Endothelial cell of hepatic sinusoid (primary cell): Measurements from ENCODE around the gene RYR3.

ENCODE experiments used
- in situ Hi-C: cut with HindIII; loops from 2 replicates; pipeline ENCODE4 v1.10.0; 2017; ENCODE audit warnings: low sequenced_read_pairs

RYR3 gene

GRCh38 chr15:33443708-33444107 lies 132.9 kb downstream of the RYR3 start:
- in situ Hi-C loops: no loop called here

DNA sequence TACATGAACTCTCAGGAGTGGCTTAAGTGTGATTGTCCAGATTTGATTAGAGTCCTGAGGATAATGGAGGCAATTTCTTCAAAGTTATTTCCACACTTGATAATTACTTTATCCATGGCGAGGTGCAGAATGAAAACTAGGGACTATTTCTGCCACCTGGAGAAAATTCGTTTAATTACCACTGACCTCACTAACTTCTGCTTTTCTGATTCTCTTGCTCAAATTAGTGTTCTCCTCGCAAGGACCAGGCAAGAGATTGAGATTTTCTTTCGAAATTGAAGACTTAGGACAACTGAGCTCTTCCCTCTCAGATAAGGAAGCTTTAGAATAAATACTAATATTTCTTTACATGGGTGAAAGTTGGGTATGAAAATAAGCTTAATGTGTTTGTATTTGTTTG lies 135.2 kb downstream of the RYR3 start:
- in situ Hi-C loops: no loop called here

DNA sequence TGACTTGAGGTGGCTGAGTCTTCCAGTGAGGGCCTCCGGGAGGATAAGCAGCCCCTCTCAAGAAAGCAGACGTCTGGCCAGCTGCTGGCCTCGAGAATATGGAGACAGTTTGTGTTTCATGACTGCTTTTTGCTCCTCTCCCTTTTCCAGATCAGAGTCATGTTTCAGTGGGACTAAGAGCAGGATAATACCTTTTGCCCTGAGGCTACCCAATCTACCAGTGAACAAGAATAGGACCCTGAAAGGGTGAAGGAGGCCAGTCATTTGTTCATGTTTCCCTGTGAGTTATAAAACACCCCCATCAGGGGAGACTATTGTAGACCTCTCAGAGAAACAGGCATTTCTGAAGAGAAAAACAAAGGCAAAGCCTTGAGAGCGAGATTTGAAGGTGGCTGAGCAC lies 137.4 kb downstream of the RYR3 start:
- in situ Hi-C loops: no loop called here

DNA sequence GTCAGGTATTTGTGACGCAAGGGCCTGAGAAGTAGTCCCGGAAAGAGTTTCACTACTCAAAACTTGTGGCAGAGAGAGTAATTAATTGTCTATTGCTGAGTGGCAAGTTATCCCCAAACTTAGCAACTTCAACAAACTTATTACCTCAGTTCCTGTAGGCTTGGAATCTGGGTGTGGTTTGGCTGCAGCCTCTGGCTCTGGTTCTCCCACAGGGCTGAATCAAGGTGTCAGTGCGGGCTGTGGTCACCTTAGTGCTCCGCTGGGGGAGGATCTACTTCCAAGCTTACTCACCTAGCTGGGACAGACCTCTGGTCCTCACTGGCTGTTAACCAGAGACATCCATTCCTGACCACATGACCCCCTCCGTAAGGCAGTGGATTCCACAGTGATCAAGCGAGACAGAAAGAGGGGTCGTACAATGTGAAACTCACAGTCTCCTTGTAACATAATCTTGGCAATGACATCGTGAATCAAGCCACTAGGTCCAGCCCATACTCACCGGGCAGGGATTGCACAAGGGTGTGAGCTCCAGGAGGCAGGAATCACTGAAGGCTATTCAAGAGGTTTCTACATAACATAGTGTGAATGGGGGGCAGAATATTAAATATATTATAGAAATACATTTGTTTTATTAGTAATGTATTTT lies 138.3 kb downstream of the RYR3 start:
- in situ Hi-C loops: no loop called here

DNA sequence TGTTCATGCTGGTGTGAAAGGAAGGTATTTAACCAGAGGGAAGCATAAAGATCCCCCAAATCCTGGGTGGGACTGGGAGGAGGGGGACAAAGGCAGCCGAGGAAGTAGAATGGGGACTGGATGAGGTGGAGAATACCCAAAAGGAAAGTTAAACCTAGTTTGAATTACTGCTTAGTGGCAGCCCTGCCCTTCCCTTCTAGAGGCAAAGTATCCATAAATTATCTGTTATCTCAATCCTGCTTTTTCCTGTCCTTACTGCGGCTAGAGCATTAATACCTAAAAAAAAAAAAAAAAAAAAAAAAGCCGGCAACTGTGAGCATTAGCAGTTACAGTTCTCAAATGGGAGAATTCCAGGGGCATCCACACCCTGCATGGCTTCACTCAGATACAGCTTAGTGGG lies 139.0 kb downstream of the RYR3 start:
- in situ Hi-C loops: no loop called here

DNA sequence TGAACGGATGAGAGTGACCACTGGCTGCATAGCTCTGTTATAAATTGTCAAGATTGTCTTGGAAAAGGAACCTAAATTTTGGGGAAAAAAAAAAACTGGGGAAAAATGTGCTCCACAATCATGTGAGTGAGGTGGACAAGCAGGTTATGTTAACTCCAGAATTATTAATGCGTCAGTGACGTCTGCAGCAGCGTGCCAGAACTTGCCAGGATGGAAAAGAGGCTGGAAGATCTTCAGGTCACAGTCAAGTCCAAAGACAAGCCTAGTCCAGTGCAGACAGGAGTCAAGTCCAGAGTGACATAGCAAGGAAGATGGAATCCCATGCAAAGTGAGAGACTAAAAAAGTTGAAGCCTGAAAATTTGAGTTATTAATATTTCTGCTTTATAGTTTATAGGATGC lies 140.6 kb downstream of the RYR3 start:
- in situ Hi-C loops: no loop called here

GRCh38 chr15:33453761-33454160 lies 143.0 kb downstream of the RYR3 start:
- in situ Hi-C loops: no loop called here

DNA sequence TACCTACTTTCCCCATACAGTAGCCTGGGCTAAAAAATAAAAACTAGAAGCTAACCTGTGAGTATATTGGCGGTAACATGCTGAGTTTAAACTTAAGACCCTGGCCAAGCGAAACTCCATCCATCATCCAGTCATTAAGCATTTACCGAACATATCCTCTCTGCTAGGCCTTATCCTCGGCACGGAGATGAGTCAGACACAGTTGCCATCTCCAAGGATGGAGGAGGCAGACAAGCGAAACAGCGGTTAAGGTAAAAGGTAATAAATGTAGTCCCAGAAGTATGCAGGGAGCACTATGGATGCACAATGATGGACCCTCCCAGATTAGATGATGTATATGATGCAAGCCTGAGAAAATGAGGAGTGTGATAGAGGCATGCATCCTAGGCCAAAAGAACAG lies 143.6 kb downstream of the RYR3 start:
- in situ Hi-C loops: no loop called here

- in situ Hi-C loops: no loop called here
These were observed 144.2 kb downstream of the RYR3 start for GRCh38 chr15:33454996-33455395.

GRCh38 chr15:33458421-33458820 lies 147.7 kb downstream of the RYR3 start:
- in situ Hi-C loops: no loop called here

DNA sequence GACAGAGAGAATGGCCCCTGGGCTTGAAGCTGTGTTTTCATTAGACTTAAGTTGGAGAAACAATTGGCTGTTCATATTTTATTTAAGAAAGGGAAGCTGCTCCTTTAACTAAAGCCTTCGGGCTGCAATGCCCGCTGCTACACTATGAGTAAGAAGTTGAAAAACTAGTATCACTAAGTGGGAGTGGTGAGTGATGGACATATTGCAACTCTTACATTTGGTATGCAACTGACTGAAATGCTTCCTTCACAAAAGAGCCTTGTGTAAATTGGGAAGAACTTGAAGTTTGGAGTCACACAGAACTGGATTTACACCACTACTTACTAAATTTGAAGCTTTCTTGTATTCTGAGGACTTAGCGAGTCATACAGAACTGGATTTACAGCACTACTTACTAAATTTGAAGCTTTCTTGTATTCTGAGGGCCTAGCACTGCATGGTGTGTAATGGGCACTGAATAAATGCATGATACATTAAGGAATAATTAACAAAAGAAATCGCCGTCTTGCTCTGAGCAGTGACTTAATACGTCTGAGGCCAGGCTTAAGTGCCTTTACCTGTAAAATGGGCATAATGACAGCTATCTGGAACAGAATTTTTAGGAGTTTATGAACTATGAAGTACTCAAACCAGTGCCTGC lies 149.5 kb downstream of the RYR3 start:
- in situ Hi-C loops: no loop called here

GRCh38 chr15:33461671-33462070 lies 150.9 kb downstream of the RYR3 start:
- in situ Hi-C loops: no loop called here

GRCh38 chr15:33467146-33467815 lies 156.5 kb downstream of the RYR3 start:
- in situ Hi-C loops: no loop called here

GRCh38 chr15:33467816-33468163 lies 157.0 kb downstream of the RYR3 start:
- in situ Hi-C loops: no loop called here

GRCh38 chr15:33468740-33469139 lies 158.0 kb downstream of the RYR3 start:
- in situ Hi-C loops: no loop called here

- in situ Hi-C loops: no loop called here
These were observed 162.2 kb downstream of the RYR3 start for GRCh38 chr15:33473005-33473404.

- in situ Hi-C loops: no loop called here
These were observed 162.9 kb downstream of the RYR3 start for GRCh38 chr15:33473714-33474113.

- in situ Hi-C loops: no loop called here
These were observed 165.3 kb downstream of the RYR3 start for GRCh38 chr15:33476076-33476475.

GRCh38 chr15:33476908-33477307 lies 166.1 kb downstream of the RYR3 start:
- in situ Hi-C loops: no loop called here

GRCh38 chr15:33489335-33489734 lies 178.6 kb downstream of the RYR3 start:
- in situ Hi-C loops: no loop called here

GRCh38 chr15:33490703-33491102 lies 179.9 kb downstream of the RYR3 start:
- in situ Hi-C loops: no loop called here

DNA sequence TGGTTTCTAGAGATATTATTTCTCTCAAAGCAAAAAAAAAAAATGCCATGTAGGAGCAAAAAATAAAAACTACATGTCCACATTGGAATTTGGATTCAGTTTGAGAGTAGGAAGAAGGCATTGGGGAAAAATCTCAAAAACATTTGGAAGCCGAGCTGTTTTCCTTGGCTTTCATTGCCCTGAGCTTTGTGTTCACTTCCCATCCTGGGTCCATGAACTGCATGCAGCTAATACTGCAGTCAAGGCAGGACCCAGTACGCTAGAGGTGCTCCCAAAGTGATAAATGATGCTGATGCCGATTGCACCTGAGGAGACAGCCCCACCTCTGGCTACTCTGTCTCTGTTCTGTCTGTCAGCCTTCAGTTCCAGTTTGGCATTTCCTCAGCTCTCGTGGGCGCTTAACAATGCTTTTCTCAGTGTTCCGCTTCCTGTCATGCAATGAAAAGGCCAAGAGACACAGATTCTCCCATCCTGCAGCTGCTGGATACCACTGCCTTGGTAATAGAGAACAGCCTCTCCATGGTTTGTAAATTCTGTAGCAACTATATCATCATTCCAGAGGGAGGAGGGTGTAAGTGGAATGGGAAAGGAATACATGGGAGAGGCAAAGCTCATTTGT lies 181.8 kb downstream of the RYR3 start:
- in situ Hi-C loops: no loop called here
